ENCODE data around the gene HSF4.

Gene HSF4

GRCh38 chr16:67199011-67199807 is 34.7 kb downstream of the HSF4 start, which contains the start of gene ELMO3:
ELMO3 (plus strand) TSS chr16:67199131; CDS start chr16:67199327, 196 bp downstream.
- TF ChIP-seq ZFX (IDR thresholded peaks at IDR 0.05; ENCODE audit: borderline replicate concordance) (no peak), CTCF (IDR thresholded peaks at IDR 0.05) (peak; percentile 90)
- peak within 1 kb of the TSS; percentile 92 for H3K27ac ChIP-seq

GRCh38 chr16:67199808-67200198 is 35.3 kb downstream of the HSF4 start:
- TF ChIP-seq ZFX (IDR thresholded peaks at IDR 0.05; ENCODE audit: borderline replicate concordance) (no peak), CTCF (IDR thresholded peaks at IDR 0.05) (peak; percentile 71)
- peak overlapping the region; percentile 92 for H3K27ac ChIP-seq

GRCh38 chr16:67200491-67200890 is 35.9 kb downstream of the HSF4 start:
- peak overlapping the region; percentile 92 for H3K27ac ChIP-seq
- TF ChIP-seq ZFX (IDR thresholded peaks at IDR 0.05; ENCODE audit: borderline replicate concordance) (no peak), CTCF (IDR thresholded peaks at IDR 0.05) (no peak)

- H3K27ac ChIP-seq = no peak overlapping the region
- no peak for TF ChIP-seq ZFX (IDR thresholded peaks at IDR 0.05; ENCODE audit: borderline replicate concordance)
- TF ChIP-seq CTCF (IDR thresholded peaks at IDR 0.05) = no peak
Measured at GRCh38 chr16:67201411-67202345, 37.1 kb downstream of the HSF4 start.

- TF ChIP-seq CTCF (IDR thresholded peaks at IDR 0.05) (no peak), ZFX (IDR thresholded peaks at IDR 0.05; ENCODE audit: borderline replicate concordance) (no peak)
- no peak overlapping the region for H3K27ac ChIP-seq
Measured at GRCh38 chr16:67202426-67202825, 37.9 kb downstream of the HSF4 start.

GRCh38 chr16:67202956-67203493 is 38.5 kb downstream of the HSF4 start:
- TF ChIP-seq ZFX (IDR thresholded peaks at IDR 0.05; ENCODE audit: borderline replicate concordance) (no peak), CTCF (IDR thresholded peaks at IDR 0.05) (no peak)
- H3K27ac ChIP-seq = no peak overlapping the region

All from 22Rv1 (cell line).